NB4 (cell line): ENCODE measurements around the gene ANKRD33B.

ENCODE experiments used
- CTCF ChIP-seq: IDR thresholded peaks from one replicate; pipeline ENCODE4 v1.5.1; 2012; ENCODE audit warnings: low read depth, low read length
- MAX ChIP-seq: IDR thresholded peaks from 2 replicates; pipeline ENCODE4 v1.6.1; 2011; ENCODE audit warnings: low read depth, low read length
- MYC ChIP-seq: IDR thresholded peaks from 2 replicates; pipeline ENCODE4 v1.6.1; 2011; ENCODE audit warnings: low read depth, low read length
- POLR2A ChIP-seq: IDR thresholded peaks from 2 replicates; pipeline ENCODE4 v1.6.1; 2011; ENCODE audit warnings: mild to moderate bottlenecking; ENCODE audit not compliant: insufficient read length; ENCODE audit errors: extremely low read depth

- TF ChIP-seq CTCF (no peak), POLR2A (no peak), MAX (no peak), MYC (no peak)
These were observed 97.0 kb downstream of the ANKRD33B start for GRCh38 chr5:10660720-10661387.
